SK-N-SH treated with all-trans-retinoic acid at 6 μM for 48 hours (cell line): ENCODE results near the gene SH3RF2.

ENCODE experiments used
- ATAC-seq: fragments of 200-7000 bp; cut with Tn5 transposase; 3 replicates; pipeline ENCODE4 v1.9.1; 2020; ENCODE audit warnings: mild to moderate bottlenecking, moderate library complexity
- BACH2 ChIP-seq: fragments of 250-450 bp; sonication (Bioruptor Pico); IDR thresholded peaks from 2 replicates; pipeline ENCODE4 v1.9.0; 2021; ENCODE audit warnings: mild to moderate bottlenecking, borderline replicate concordance
- CSRNP3 ChIP-seq: fragments of 250-450 bp; sonication (Bioruptor Pico); IDR thresholded peaks from 2 replicates; pipeline ENCODE4 v1.5.1; 2021; ENCODE audit warnings: mild to moderate bottlenecking, moderate library complexity
- ESRRG ChIP-seq: fragments of 250-450 bp; sonication (Bioruptor Pico); IDR thresholded peaks from 2 replicates; pipeline ENCODE4 v1.6.1; 2021; ENCODE audit warnings: mild to moderate bottlenecking
- GLIS3 ChIP-seq: fragments of 250-450 bp; sonication (Bioruptor Pico); IDR thresholded peaks from 2 replicates; pipeline ENCODE4 v1.5.0; 2020; ENCODE audit warnings: mild to moderate bottlenecking, moderate library complexity
- ISL1 ChIP-seq: fragments of 250-450 bp; sonication (Bioruptor Pico); IDR thresholded peaks from 2 replicates; pipeline ENCODE4 v2.1.2; 2022; ENCODE audit warnings: mild to moderate bottlenecking, moderate library complexity
- OSR1 ChIP-seq: fragments of 250-450 bp; sonication (Bioruptor Pico); IDR thresholded peaks from 2 replicates; pipeline ENCODE4 v1.8.0; 2022; ENCODE audit warnings: moderate library complexity, mild to moderate bottlenecking, inconsistent platforms
- PATZ1 ChIP-seq: fragments of 250-450 bp; sonication (Bioruptor Pico); IDR thresholded peaks from 2 replicates; pipeline ENCODE4 v1.8.0; 2020; ENCODE audit warnings: mild to moderate bottlenecking, moderate library complexity, borderline replicate concordance
- PPARA ChIP-seq: fragments of 250-450 bp; sonication (Bioruptor Pico); IDR thresholded peaks from 2 replicates; pipeline ENCODE4 v1.5.0; 2020; ENCODE audit warnings: mild to moderate bottlenecking, borderline replicate concordance
- RARB ChIP-seq: fragments of 250-450 bp; sonication (Bioruptor Pico); IDR thresholded peaks from 2 replicates; pipeline ENCODE4 v1.8.0; 2021; ENCODE audit warnings: mild to moderate bottlenecking, moderate library complexity
- SNAI2 ChIP-seq: fragments of 250-450 bp; sonication (Bioruptor Pico); IDR thresholded peaks from 2 replicates; pipeline ENCODE4 v1.5.0; 2020; ENCODE audit warnings: mild to moderate bottlenecking, moderate library complexity
- TCF4 ChIP-seq: fragments of 250-450 bp; sonication (Bioruptor Pico); IDR thresholded peaks from 2 replicates; pipeline ENCODE4 v1.8.0; 2021; ENCODE audit warnings: mild to moderate bottlenecking, moderate library complexity, borderline replicate concordance
- TOX ChIP-seq: fragments of 250-450 bp; sonication (Bioruptor Pico); IDR thresholded peaks from 2 replicates; pipeline ENCODE4 v1.8.0; 2021; ENCODE audit warnings: mild to moderate bottlenecking, moderate library complexity, borderline replicate concordance
- ZFP3 ChIP-seq: fragments of 250-450 bp; sonication (Bioruptor Pico); IDR thresholded peaks from 2 replicates; pipeline ENCODE4 v1.5.0; 2020; ENCODE audit warnings: mild to moderate bottlenecking, moderate library complexity
- ZFP30 ChIP-seq: fragments of 450-650 bp; formaldehyde crosslinking; IDR thresholded peaks from 2 replicates; pipeline ENCODE4 v1.5.0; 2022; ENCODE audit warnings: mild to moderate bottlenecking, moderate library complexity
- ZNF565 ChIP-seq: fragments of 450-650 bp; formaldehyde crosslinking; conservative IDR thresholded peaks from 2 replicates; pipeline ENCODE4 v1.5.0; 2020; ENCODE audit warnings: low read depth, mild to moderate bottlenecking, moderate library complexity
- ZNF70 ChIP-seq: fragments of 450-650 bp; formaldehyde crosslinking; IDR thresholded peaks from 2 replicates; pipeline ENCODE4 v1.5.0; 2020; ENCODE audit warnings: mild to moderate bottlenecking, moderate library complexity
- TF ChIP-seq, protein P1 (sequence below): fragments of 250-450 bp; sonication (Bioruptor Pico); IDR thresholded peaks from 2 replicates; pipeline ENCODE4 v1.5.0; 2020; ENCODE audit warnings: mild to moderate bottlenecking, moderate library complexity
- TF ChIP-seq, protein P2 (sequence below): fragments of 250-450 bp; sonication (Bioruptor Pico); IDR thresholded peaks from 2 replicates; pipeline ENCODE4 v1.8.0; 2021; ENCODE audit warnings: low read depth, mild to moderate bottlenecking, moderate library complexity, borderline replicate concordance

SH3RF2 gene

DNA sequence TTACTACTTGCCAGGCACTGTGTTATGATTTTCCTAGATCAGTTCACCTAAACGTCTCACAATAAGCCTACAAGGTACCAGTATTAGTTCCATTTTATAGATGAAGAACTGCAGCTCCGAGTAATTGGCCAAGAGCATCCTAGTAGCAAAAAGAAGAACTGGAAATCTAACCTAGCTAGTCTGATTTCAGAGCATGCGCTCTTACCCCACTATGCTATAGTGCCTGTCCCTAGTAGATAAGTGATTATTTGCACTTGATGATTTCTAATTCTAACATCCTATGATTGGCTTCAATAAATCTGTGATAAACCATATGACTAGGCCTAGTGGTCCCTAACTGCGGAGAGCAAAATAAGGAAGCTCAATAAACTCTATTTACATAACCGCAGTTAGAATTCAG lies 176.1 kb downstream of the SH3RF2 start:
- no peak for ATAC-seq
- TF ChIP-seq OSR1 (CRISPR knock-in tag) = no peak
- TF ChIP-seq PATZ1 = no peak
- TF ChIP-seq, protein P1, sequence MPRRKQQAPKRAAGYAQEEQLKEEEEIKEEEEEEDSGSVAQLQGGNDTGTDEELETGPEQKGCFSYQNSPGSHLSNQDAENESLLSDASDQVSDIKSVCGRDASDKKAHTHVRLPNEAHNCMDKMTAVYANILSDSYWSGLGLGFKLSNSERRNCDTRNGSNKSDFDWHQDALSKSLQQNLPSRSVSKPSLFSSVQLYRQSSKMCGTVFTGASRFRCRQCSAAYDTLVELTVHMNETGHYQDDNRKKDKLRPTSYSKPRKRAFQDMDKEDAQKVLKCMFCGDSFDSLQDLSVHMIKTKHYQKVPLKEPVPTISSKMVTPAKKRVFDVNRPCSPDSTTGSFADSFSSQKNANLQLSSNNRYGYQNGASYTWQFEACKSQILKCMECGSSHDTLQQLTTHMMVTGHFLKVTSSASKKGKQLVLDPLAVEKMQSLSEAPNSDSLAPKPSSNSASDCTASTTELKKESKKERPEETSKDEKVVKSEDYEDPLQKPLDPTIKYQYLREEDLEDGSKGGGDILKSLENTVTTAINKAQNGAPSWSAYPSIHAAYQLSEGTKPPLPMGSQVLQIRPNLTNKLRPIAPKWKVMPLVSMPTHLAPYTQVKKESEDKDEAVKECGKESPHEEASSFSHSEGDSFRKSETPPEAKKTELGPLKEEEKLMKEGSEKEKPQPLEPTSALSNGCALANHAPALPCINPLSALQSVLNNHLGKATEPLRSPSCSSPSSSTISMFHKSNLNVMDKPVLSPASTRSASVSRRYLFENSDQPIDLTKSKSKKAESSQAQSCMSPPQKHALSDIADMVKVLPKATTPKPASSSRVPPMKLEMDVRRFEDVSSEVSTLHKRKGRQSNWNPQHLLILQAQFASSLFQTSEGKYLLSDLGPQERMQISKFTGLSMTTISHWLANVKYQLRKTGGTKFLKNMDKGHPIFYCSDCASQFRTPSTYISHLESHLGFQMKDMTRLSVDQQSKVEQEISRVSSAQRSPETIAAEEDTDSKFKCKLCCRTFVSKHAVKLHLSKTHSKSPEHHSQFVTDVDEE (CRISPR knock-in tag) = no peak
- no peak for TF ChIP-seq ZNF70 (CRISPR knock-in tag)
- no peak for TF ChIP-seq ZNF565 (CRISPR knock-in tag)
- TF ChIP-seq PPARA (CRISPR knock-in tag) = no peak
- TF ChIP-seq ESRRG = no peak
- no peak for TF ChIP-seq GLIS3 (CRISPR knock-in tag)
- no peak for TF ChIP-seq ISL1
- TF ChIP-seq TCF4 (CRISPR knock-in tag) = no peak
- no peak for TF ChIP-seq ZFP30 (CRISPR knock-in tag)
- no peak for TF ChIP-seq SNAI2 (CRISPR knock-in tag)
- no peak for TF ChIP-seq ZFP3
- no peak for TF ChIP-seq BACH2 (CRISPR knock-in tag)
- TF ChIP-seq TOX (CRISPR knock-in tag) = no peak
- TF ChIP-seq, protein P2, sequence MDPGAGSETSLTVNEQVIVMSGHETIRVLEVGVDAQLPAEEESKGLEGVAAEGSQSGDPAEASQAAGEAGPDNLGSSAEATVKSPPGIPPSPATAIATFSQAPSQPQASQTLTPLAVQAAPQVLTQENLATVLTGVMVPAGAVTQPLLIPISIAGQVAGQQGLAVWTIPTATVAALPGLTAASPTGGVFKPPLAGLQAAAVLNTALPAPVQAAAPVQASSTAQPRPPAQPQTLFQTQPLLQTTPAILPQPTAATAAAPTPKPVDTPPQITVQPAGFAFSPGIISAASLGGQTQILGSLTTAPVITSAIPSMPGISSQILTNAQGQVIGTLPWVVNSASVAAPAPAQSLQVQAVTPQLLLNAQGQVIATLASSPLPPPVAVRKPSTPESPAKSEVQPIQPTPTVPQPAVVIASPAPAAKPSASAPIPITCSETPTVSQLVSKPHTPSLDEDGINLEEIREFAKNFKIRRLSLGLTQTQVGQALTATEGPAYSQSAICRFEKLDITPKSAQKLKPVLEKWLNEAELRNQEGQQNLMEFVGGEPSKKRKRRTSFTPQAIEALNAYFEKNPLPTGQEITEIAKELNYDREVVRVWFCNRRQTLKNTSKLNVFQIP (CRISPR knock-in tag) = no peak
- TF ChIP-seq CSRNP3 (CRISPR knock-in tag) = no peak
- TF ChIP-seq RARB (CRISPR knock-in tag) = no peak
- TF ChIP-seq, all 23 proteins: peak for 0
